ENCODE data around the gene PUDP.

GRCh38 chrX:7074148-7074907 is 73.6 kb downstream of the PUDP start:
- TF ChIP-seq CTCF (IDR thresholded peaks at IDR 0.05) = no peak
- TF ChIP-seq POLR2A (IDR thresholded peaks at IDR 0.05) = no peak

Measured in Peyer's patch (tissue), 4 donors.